ENCODE measurements around the gene UGT8.
"Not testable (repeated sequence)": the region's sequence is repeated elsewhere in the genome, so short reads cannot be mapped to it uniquely, and the experiment has no call there.

UGT8 gene, protein sequence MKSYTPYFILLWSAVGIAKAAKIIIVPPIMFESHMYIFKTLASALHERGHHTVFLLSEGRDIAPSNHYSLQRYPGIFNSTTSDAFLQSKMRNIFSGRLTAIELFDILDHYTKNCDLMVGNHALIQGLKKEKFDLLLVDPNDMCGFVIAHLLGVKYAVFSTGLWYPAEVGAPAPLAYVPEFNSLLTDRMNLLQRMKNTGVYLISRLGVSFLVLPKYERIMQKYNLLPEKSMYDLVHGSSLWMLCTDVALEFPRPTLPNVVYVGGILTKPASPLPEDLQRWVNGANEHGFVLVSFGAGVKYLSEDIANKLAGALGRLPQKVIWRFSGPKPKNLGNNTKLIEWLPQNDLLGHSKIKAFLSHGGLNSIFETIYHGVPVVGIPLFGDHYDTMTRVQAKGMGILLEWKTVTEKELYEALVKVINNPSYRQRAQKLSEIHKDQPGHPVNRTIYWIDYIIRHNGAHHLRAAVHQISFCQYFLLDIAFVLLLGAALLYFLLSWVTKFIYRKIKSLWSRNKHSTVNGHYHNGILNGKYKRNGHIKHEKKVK

GRCh38 chr4:114598191-114599121 is at the start of gene UGT8:
Gene UGT8, plus strand, starts transcription at chr4:114598807. Its CDS starts 24,074 bp downstream, at chr4:114622881.
- no peak for DNase-seq

DNA sequence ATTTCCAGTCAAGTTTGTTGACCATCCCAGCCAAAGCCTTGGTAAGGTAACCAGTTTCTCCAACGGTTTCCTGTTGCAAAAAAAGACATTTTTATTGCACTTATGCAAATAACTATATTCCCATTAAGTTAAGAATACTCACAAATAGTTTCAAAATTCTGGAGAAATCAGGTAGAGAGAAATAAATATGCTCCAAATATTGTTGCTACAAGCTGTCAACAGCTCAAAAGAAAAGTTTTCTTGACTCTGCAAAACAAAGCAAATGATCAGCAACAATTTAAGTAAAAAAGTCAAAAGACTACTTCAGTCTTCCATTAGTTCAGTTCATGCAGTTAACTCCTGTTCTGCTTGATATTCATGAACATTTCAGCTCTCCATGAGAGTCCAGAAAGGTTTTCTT is 49.0 kb upstream of the UGT8 start:
- no peak for DNase-seq

DNA sequence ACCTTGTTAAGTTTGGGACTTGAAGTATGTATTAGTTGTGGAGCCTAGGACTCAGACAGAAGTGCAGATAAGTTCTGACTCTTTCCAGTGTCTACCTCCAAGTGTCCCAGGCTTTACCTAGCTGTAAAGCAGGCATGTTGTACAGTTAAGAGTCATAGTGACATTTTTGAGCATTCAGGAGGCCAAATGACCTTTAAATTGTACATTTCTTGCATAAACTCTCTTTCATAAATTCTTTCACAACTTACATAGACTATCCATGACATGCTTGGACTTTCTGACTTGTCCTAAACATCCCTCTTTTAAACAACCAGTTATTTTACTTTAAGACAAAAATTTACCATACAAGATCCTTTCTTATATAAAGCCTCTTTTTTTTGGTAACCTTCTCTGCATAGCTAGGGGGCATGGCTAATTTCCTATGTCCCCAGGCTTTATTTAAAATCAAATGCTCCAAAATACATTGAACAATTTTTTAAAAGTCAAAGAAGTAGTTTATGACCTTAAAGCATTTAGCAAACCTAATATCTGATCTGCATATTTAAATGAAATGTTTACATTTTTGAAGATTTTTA is 40.1 kb upstream of the UGT8 start:
- DNase-seq = no peak

DNA sequence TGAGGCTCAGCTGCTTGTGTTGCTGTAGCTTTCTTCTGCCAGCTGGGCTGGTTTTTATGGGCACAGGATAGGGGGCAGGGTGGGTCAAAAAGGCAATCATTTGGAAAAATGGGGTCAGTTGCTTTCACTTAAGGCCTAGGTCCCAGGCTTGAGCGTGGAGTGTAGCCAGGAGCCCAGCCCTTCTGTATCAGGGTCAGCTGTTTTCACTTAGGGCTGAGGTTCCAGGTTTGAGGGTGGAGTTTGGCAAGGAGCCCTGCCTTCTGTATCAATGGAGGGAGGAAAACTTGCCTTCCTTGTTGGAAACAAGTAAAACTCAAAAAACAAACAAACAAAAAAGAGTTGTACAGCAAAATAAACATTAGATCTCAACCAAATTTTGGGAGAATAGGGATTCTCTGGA is 37.0 kb upstream of the UGT8 start:
- no peak for DNase-seq

DNA sequence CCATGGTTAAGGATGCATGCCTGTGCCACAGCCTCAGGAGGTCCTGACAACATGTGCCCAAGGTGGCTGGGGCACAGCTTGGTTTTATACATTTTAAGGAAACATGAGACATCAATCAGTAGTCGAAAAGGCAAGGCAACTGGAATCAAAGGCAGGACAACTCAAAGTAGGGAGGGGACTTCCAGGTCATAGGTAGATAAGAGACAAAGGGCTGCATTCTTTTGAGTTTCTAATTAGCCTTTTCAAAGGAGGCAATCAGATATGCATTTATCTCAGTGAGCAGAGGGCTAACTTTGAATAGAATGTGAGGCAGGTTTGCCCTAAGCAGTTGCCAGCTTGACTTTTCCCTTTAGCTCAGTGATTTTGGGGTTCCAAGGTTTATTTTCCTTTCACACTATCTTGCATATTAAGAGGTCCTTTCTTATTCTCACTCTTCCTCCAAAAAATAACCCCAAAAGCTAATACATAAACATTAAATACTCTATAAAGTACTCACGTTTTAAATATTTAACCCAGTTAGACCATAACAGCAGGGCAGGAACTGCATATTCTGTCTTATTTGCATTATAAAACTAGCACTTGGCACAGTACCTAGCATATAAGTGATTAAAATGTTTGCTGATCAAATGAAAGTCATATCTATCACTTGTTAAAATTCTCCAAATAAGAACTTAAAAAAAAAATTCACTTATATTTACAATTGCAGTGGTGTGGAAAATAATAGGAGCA is 36.3 kb upstream of the UGT8 start:
- no peak for DNase-seq

- DNase-seq = no peak
Measured at GRCh38 chr4:114563536-114564315, 34.9 kb upstream of the UGT8 start.

- no peak for DNase-seq
Measured at GRCh38 chr4:114577386-114577785, 21.2 kb upstream of the UGT8 start.

GRCh38 chr4:114582621-114583020 is 16.0 kb upstream of the UGT8 start:
- no peak for DNase-seq

- no peak for DNase-seq
Measured at GRCh38 chr4:114588305-114588704, 10.3 kb upstream of the UGT8 start.

DNA sequence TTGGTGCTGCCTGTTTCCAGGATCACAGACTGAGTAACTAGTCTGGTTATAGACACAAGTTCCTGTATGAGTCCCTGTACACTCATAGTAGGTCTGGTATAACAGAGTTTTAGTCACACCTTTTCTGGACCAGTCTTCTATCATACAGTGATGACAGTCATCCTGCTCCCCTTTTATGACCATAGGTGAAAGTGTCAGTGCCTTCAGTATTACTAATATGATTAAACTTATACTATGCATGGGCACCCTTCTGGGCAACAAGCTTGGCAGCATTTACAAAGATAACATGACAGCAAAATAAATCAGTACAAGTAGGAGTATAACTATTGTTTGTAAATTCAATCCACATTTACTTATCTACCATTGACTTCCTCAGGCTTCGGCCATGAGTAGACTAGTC is 8.2 kb upstream of the UGT8 start:
- DNase-seq = not testable (repeated sequence)

- no peak for DNase-seq
Measured at GRCh38 chr4:114593526-114593925, 5.1 kb upstream of the UGT8 start.

GRCh38 chr4:114595207-114595606 is 3.4 kb upstream of the UGT8 start:
- DNase-seq = no peak

GRCh38 chr4:114595921-114596320 is 2.7 kb upstream of the UGT8 start:
- DNase-seq = no peak

- DNase-seq = no peak
Measured at GRCh38 chr4:114597410-114598115, 1.0 kb upstream of the UGT8 start.

DNA sequence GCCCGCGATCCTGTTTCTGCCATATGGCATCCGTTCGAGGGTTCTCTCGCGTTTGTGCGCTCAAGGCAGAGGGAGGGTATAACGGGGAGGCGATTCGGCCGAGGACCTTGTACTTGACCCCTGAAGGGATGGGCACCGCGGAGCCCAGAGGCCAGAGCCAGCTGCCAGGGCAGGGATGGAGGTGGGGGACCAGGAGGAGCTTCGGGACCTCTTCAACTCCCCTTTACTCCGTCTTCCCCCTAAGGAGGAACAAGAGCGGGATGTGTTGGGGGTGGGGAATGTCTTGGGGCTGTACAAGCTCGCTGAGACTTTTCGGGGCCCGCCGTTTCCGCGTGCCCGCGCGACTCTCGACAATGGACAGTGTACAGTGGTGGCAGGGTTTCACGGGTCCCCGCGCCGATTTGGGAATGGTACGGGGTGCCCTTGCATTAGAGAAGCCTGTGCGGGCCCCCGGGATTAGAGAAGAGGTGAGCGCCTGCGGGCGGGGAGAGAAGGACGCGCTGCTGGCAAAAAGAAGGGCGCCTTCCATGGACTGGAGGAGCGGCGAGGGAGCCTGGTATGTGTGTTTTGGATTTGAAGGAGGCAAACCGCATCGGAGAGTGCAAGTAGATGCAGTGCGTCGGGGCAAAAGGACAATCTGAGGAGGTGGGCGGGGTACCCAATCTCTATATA is 760 bp downstream of the UGT8 start:
- no peak for DNase-seq

DNA sequence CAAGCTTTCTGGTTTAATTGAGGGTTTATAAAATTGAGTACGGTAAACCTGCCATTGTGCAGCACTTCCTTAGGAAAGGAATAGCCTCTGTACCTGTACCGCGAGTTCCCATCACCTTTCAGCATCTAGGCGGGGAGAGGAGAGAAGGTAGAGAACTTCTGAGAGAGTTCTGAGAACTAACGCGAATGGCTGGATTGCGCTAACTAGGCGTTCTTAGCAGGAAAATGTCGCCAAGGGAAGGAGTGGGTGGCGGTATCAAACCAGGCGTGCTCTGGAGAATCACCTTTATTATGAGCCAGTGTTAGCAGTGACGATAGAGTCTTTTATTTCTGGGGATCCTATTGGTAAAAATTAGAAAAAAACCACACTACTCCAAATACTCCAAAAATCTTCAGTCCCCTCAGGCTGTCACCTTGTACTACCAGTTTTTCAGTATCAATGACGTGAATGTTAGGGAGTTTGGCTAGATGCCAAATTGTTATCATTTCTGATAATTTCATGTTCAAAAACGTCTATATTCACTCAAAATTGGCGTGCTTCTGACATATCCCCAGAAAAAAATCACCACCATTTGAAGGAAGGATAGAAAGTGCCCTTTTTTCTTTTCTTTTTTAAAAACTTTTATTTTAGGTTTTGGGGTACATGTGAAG is 1.4 kb downstream of the UGT8 start:
- no peak for DNase-seq

- no peak for DNase-seq
Measured at GRCh38 chr4:114600672-114601071, 2.1 kb downstream of the UGT8 start.

DNA sequence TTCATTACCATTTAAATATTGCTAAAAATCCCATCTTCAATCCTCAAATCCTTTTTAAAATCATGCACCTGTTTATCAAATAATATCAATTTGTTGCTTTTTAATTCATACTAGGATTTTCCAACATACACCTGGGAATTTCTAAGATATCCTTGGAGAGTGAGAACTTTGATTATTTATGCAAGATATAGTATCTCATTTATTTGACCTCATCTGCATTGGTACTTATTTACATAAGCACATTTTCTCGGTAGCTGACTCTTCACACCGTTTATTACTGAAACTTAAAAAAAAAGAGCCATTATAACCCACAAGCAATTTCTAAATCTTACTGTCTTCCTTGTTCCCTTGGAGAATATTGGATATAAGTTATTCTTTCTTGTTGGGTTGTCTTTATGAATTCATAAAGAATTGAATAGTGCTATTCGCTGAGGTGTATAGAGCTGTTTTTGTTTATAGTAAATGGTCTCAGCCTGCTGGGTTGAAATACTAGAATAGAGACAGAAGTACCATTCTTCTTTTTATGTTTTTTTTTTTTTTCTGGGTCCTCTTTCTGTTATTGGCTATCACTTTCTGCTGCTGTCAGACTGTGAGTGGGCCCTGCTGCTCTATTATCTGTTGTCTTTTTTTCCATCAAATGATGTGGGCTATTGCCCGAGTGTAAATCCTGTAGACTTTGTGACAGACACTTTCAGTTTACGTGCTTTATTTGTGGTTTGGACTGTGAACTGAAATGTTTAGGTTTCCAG is 2.9 kb downstream of the UGT8 start:
- no peak for DNase-seq

GRCh38 chr4:114603497-114603896 is 4.9 kb downstream of the UGT8 start:
- no peak for DNase-seq

All from DMS79 (cell line).